NCI-H2227 (cell line): ENCODE measurements around the gene P2RY6.
"Not testable (repeated sequence)": the region's sequence is repeated elsewhere in the genome, so short reads cannot be mapped to it uniquely, and the experiment has no call there.

Experiments used
- DNase-seq: peaks from one replicate; lab custom pipeline; 2025; ENCODE audit not compliant: unreplicated experiment; lab: John Stamatoyannopoulos, UW

Gene P2RY6, protein sequence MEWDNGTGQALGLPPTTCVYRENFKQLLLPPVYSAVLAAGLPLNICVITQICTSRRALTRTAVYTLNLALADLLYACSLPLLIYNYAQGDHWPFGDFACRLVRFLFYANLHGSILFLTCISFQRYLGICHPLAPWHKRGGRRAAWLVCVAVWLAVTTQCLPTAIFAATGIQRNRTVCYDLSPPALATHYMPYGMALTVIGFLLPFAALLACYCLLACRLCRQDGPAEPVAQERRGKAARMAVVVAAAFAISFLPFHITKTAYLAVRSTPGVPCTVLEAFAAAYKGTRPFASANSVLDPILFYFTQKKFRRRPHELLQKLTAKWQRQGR

DNA sequence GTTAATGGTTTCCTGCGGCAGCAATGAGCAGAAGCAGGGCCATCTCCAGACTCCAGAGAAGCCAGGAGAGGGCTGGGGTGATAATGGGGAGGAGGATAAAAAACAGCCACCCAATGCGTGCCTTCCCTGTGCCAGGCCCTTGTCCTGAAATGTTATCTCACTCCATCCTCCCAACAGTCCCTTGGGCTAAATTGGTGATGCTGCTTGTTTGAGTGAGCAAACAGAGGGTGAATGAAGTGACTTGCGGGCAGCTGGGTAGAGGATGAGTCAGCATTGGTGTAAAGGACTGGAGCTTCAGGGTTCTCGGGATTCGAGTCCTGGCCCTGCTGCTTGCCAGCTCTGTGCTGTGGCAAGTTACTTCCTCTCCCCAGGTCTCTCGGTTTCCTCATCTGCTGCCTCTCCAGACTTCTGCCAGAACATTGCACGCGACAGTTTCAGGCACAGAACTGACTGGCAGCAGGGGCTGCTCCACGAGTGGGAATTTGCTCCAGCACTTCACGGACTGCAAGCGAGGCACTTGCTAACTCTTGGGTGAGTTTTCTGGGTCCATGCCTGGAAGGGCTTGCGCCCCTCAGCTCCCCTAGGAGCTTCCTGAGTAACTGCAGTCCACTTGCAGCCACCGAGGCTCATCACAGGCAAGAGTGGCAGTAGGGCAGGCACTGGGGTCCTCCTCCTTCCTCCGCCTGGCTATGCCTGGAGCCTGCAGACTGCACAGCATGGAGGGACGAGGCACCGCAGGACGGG, at the start of gene P2RY6:
Gene P2RY6, plus strand, starts transcription at position 403 of the 744 bp plus-strand sequence. CDS start 24,181 bp downstream, outside the sequence.
- no peak for DNase-seq

DNA sequence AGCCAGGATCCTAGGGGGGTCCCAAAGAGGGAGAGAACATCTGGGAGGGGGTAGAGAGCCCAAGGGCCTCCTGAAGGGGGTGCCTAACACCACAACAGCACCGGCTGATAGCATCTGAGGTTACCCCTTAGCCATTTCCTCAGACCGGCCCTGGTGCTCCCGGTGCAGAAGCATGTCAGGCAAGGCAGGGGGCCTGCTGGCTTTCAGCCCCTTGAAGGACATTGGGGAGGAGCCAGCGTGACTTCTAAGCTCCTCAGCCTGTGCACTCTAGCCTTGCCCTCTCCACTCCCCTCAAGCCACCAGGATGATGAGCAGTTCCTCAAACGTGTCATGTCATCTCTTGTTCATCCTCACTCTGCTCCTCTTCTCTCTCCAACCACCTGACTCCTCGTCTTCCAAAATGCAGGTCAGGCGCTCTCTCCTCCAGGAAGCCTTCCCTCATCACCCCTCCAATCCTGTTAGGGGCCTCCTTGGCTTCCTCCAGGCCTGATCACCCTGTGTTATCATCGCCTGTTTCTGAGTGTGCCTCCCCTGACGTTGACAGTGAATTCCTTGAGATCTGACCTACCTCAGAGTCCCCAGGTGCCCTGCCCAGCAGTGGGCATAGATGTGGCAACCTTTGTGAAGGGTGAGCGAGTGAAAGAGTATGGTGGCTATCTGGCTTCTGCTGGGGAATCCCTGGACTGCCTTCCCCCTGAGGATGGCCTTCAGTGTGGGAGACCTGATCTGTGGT, 48.0 kb upstream of the P2RY6 start:
- DNase-seq: no peak

DNA sequence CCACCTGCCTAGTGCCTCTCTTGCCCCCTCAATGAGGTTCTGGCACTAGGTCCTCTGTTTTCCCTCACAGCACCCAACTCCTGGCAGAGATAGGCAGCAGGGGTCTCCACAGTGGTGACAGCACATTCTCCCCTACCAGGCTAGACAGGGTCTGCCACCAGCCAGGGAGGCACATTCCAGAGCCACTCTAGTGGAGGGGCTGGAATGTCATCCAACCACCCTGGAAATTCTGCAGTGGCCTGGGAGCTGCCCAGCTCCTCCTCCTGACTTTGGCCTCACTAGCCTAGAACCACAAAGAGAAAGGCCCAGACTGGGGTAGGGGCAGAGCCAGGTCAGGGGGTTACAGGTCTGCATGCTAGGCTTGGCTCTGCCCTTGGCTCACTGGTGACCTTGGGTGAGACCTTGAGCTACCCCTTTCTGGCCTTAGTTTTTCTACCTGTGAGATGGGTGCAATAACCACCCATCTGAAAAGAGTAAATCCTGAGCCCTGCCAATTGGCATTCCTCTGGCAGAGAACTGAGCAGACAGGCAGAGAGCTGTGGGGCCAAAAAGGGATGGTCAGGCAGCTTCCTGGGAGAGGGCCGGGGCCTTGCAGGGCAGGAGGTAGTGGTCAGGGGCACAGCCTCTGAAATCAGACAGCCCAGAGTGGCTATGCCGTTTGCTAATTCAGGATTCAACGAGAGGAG, 47.0 kb upstream of the P2RY6 start:
- no peak for DNase-seq

DNA sequence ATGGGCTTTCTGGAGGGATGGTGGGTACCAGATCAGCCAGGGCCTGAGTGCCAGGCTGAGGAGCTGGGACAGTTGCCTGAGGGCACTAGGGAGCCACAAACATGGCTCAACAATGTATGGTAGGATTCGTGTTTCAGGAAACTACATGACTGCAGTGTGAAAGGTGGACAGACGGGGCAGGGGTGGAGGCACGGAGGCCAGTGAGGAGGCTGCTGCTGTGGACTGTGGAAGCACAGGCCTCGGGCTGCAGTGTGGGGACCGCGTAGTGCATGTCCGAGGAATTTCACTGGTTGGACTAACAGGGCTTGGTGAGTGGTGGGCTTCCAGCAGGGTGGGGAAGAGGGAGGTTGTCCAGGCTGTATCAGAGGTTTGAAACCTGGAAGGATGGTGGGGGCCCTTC, 46.3 kb upstream of the P2RY6 start:
- DNase-seq: no peak

DNA sequence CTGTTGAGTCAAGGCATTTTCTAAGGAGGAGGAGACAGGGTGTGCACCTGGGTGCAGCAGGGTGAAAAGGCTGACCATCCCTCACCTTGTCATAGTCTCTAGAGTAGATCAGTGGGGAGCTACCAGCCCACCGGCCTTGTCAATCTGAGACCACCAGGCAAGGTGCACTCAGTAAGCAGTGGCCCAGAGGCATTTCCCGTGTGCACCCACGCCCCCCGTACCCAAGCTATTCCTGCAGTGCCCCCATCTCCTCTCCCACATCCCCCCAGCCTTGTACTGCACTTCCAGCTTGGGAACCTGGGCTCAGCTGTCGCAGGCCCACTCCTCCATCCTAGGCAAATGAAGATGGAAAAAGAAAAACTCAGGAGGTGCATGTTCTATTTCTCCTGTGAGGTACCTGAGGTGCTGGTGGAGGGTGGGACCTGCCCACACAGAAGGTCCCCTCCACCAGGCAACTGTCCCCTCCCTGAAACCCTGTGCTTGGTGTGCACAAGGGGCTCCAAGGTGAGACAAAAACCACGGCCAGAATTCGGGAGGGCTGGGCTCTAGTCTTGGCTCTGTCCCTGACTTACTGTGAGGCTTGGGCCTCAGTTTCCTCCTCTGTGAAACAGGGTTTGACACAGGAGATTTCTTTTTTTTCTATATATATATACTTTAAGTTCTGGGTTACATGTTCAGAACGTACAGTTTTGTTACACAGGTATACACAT, 45.7 kb upstream of the P2RY6 start:
- no peak for DNase-seq

DNA sequence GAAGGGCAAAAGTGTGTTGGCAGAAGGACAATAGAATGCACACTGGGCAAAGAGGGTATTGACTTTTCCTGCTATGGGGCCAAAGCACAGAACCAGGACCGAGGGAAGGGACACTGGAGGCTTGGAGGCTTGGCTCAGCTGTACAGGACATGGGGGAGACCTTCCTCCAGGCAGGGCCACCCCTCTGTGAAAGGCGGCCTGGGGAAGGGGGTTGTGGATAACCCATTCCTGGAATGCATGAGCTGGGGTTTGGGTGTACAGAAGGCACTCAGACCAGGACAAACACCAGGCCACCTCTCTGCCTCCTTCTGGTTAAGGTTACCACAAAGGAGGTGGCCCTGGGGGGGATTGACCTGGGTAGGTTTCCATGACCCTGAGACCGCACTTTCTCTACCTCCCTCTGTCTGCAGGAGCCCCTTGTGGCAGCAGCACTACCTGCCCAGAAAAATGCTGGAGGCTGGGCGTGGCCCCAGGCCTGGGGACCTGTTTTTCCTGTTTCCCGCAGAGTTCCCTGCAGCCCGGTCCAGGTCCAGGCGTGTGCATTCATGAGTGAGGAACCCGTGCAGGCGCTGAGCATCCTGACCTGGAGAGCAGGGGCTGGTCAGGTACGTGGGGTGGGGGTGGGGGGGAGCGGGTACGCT, 44.4 kb upstream of the P2RY6 start:
- no peak for DNase-seq

DNA sequence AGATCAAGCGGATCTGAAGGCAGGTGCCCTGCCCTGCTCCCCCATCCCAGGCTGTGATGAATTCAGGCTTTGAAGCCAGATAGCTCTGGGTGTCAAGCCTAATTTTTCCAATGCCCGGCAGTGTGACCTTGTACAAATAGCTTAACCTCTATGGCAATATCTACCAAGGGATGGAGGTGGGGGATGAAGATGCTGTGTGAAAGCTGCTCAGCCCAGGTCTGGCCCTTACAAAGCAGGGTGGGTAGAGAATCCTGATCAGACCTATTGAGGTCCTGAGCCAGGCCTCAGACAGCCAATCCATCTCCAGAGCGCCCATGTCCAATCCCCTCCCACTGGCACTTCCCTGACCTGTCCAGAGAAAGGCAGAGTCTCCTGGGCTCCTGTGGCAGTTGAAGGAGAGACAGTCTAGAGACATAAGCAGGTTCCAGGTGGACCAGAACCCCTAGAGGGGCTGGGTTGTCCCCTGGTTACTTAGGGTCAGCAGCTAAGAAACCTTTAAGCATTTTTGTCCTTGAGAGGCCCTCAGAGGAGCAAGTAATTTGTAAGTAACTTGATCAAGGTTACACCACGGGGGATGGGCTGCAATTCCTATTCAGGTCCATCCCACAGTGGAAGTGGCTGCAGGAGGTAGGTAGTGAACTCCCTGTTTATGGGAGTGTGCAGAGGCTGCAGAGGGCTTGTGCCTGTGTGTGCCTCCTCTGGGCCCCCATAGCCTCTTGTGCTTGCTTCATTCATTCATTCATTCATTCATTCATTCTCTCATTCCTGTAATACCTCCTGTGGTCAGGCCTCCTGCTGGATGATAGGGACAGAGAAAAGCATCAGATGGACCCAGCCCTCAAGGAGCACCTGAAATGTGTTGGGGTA, 43.6 kb upstream of the P2RY6 start:
- no peak for DNase-seq

DNA sequence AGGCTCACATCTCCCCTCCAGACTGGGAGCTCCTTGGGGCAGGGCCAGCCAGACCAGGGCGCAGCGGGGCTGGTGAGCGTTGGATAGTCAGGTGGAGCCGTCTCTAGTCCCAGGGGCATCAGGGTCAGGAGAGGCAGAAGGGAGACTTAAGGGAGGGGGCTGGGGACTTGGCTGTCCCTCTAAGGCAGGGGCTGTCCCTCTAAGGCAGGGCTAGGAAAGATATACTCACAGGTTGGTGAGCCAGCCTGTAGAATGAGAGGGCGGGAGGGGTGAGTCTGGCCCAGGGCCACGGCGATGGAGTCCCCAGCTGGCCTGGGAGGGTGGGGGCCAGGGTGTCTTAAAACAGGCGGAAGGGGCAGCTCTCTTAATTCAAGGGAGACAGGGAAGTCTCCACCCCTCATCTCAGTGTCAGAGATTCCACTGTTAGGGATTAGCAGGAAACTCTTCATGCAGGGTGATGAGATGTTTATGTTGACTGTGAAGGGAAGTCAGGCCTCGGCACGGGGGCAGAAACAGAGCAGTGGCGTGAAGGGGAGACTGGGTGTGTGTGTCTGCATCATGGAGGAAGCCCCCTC, 42.7 kb upstream of the P2RY6 start:
- no peak for DNase-seq

DNA sequence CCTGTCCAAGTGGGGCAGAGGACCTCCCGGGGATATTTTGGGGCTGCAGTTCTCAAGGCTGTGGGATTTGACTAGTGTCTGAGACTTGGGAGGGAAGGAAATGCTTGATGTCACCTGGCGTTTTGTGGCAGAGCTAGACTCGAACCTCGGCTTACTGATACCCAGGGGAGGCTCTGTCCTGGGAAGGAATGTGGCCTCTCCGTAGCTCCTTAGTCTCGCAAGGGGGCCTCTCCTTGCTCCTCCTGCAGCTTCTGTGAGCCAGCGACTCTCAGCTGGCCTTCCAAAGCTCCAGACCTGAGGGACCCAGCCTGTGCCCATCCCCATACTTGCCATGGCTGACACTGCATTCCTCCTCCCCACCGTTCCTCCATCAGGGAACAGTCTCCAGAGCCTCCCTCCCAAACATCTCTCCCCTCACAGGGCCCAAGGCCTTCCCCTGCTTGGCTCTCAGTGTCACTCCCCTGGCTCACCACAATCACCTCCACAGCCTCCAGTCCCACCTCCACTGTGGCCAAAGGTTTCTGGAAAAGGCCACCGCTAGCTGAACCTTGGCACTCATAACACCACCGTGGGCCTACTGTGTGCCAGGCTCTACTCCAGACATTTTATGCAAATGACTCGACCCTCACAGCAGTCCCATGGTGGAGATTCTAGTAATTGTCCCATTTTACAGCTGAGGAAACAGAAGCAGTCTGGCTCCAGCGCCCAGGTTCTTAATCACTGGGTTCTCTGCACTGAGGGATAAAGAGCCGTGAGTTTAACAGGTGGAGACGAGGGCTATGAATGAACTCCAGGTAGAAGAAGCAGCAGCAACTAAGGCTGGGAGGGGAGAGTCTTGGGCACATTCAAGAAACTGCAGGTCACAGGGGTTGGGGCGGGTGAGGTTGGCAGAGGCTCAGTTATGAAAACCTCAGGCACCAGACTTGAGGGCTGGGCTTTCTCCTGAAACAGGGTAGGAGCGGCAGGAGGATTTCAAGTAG, 42.0 kb upstream of the P2RY6 start:
- DNase-seq: no peak

DNA sequence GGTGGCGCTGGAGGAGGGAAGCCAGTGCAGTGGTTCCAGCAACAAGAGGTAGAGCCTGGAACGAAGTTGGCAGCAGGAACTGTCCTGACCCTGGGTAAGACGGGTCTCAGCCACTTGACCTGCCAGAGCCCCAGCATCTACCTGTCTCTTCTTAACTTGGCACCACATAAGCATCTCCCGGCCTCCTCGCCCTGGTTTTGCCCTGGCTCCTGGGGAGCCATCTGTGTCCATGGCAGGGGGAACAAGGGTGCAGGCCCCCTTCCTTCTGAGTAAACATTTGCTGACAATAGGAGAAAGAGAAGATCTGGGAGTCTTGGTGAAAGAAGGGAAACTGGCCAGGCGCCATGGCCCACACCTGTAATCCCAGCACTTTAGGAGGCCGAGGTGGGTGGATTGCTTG, 41.2 kb upstream of the P2RY6 start:
- DNase-seq: no peak

DNA sequence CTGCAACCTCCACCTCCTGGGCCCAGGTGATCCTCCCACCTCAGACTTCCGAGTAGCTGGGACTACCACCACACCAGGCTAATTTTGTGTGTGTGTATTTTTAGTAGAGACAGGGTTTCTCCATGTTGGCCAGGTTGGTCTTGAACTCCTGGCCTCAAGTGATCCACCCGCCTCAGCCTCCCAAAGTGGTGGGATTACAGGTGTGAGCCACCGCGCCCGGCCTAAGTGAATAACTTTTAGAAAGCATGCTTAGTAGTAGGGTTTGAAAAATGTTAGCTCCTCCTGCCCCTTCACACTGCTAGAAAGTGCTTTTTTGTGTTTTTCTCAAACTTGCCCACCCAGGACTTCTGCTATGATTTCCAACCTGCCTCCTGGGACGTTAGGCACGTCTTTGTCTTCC, 39.7 kb upstream of the P2RY6 start:
- not testable (repeated sequence) for DNase-seq

DNA sequence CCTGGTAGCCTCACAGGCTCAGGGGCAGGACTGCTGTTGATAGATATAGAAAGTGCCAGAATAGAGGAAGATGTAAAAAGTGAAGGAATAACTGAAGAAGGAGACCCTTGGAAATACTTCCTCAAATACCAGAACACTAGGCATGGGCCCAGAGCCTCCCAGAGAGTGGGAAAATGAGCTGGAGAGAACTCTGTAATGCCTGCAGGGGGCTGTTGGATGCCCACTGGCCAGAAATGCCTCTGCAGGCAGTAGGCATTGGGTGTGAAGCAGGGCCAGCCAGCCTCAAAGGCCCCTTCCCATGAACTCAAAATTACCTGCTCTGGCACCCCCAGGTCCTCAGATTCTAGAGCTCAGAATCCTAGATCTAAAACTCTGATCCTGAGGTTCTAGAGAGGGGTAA, 38.9 kb upstream of the P2RY6 start:
- no peak for DNase-seq

DNA sequence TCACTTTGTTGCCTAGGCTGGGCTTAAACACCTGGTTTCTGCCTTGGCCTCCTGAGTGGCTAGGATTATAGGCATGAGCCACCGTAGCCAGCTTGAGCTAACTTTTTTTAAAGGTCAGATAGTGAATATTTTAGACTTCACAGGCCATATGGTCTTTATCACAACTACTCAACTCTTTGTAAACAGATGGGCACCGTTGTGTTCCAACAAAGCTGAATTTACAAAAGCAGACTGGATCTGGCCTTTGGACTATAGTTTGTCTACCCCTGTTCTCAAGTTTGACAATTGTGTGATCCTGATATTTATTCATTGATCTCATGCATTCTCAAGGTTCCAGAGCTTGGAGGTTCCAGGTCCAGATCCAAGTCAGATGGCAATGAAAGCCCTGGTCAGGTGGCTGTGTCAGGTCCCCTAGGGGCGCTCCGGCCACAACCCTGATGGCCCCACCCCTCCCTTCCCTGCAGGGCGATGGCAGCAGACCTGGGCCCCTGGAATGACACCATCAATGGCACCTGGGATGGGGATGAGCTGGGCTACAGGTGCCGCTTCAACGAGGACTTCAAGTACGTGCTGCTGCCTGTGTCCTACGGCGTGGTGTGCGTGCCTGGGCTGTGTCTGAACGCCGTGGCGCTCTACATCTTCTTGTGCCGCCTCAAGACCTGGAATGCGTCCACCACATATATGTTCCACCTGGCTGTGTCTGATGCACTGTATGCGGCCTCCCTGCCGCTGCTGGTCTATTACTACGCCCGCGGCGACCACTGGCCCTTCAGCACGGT, 38.3 kb upstream of the P2RY6 start:
- DNase-seq: no peak

DNA sequence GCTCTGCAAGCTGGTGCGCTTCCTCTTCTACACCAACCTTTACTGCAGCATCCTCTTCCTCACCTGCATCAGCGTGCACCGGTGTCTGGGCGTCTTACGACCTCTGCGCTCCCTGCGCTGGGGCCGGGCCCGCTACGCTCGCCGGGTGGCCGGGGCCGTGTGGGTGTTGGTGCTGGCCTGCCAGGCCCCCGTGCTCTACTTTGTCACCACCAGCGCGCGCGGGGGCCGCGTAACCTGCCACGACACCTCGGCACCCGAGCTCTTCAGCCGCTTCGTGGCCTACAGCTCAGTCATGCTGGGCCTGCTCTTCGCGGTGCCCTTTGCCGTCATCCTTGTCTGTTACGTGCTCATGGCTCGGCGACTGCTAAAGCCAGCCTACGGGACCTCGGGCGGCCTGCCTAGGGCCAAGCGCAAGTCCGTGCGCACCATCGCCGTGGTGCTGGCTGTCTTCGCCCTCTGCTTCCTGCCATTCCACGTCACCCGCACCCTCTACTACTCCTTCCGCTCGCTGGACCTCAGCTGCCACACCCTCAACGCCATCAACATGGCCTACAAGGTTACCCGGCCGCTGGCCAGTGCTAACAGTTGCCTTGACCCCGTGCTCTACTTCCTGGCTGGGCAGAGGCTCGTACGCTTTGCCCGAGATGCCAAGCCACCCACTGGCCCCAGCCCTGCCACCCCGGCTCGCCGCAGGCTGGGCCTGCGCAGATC, 37.5 kb upstream of the P2RY6 start:
- no peak for DNase-seq

DNA sequence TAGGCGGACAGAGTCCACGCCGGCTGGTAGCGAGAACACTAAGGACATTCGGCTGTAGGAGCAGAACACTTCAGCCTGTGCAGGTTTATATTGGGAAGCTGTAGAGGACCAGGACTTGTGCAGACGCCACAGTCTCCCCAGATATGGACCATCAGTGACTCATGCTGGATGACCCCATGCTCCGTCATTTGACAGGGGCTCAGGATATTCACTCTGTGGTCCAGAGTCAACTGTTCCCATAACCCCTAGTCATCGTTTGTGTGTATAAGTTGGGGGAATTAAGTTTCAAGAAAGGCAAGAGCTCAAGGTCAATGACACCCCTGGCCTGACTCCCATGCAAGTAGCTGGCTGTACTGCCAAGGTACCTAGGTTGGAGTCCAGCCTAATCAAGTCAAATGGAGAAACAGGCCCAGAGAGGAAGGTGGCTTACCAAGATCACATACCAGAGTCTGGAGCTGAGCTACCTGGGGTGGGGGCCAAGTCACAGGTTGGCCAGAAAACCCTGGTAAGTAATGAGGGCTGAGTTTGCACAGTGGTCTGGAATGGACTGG, 36.8 kb upstream of the P2RY6 start:
- DNase-seq: no peak

DNA sequence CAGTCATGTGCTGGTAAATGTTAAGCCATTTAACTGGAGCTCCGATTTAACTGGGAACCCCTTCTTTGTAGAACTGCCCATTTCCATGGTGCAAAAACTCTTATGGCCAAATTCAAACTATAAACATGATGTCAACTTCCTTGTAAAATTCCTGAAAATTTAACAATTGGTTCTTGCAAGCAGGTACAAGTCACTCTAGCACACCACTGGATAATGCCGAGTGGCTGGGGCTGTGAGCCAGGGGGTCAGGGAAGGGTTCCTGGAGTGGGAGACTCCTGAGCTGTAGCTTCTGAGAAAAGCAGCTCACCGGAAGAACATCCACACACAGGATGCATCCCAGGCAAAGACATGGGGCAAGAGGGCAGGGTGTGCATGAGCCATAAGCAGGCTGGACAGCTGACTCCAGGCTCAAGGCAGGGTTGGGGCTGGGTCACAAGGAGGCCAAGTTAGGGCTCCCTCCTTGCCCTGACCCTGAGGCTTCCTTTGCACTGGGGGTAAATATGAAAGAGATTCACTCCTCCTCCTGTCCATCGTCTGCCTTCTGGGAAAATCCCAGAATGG, 35.9 kb upstream of the P2RY6 start:
- no peak for DNase-seq
